Stimulated activated CD8-positive, alpha-beta memory T cell treated with anti-CD3 and anti-CD28 coated beads, Interleukin-4, amount 100 ng/mL, for 4 hours (primary cell): ENCODE measurements around the gene GAREM1.

Experiments used
- DNase-seq, 2 donors: peaks; one replicate each; pipeline ENCODE4 v3.0.0-alpha.2; 2020; ENCODE audit warnings: low read depth in 2 of 2, low spot score in 1 of 2

GAREM1 gene

DNA sequence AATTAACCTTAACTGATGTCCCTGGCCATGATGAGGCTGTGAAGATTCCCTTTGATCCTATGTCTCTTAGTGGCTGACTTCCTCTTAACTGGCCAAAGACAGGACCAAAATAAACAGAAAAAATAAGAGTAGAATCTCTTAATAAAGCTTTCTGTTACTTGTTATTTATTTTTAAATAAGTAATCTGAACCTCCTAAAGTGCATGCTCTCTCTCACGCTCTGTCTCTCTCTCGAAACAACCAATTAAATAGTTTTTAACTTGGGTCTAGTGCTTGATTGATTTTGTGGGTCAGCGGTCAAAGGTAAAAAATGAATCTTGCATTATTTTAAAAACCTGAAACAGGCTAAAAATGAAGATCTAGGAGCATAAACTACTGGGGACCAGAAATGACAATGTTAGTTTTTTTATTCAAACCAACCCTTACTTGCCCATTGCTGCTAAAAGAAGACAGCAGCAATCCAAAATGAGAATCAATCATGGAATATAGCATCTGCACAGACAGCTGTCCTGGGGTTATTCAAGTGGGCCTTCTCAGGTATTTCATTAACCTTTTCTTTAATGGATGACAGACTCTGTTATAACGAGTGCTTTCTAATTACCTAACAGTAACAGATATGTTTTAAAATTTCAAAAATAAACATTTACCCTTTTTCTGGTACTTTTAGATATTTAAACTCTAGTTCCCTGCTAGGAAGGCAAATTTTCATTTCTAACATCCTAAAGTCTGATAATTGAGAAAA is 11.2 kb downstream of the GAREM1 start:
- no peak for DNase-seq

DNA sequence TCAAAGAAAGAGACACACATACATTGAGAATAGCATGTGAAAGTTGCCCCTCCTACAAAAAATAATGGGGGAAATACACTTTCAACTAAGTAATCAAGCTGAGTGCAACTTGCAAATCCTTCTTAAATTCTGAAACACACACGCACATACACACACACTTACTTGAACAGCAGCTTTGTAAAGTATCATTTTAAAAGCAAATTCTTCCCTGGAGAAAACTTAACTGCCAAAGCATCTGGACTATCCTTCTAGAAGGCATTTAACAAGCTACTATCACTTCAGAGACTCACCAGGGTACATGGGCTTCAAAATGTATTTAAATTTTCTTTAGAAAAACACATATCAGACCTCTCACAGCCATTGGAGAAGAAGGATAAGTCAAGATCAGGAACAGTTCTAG is 15.3 kb downstream of the GAREM1 start:
- DNase-seq, result no peak

DNA sequence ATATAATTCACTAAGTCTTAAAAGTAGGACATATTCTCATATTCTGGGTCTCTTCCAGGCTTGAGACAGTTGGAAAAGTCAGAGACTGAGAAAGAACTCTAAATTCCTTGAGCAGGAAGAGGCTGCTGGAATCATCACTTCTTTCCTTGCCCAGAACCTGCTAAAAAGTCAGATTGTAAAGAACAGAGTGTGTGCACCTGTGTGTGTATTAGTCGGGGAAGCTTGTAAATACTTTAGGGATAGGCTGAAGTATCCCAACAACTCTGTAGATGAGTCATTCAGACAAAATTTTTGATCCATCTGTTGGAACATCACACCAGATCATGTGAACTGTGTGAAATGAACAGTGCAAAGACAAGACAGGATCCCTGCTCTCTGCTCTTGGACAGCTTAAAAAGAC is 16.1 kb downstream of the GAREM1 start:
- DNase-seq, result no peak

DNA sequence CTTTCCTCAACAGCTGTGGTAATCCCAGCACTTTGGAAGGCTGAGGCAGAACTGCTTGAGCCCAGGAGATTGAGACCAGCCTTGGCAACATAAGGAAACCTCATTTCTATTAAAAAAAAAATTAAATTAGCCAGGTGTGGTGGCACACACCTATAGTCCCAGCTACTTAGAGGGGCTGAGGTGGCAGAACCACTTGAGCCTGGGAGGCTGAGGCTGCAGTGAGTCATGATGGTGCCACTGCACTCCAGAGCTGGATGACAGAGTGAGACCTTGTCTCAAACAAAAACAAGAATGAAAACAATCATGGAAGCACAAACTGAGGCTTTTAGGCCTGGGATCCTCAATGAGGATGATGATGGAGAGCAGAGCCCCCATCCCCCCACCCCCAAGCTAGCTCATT is 19.8 kb downstream of the GAREM1 start:
- DNase-seq, result no peak

DNA sequence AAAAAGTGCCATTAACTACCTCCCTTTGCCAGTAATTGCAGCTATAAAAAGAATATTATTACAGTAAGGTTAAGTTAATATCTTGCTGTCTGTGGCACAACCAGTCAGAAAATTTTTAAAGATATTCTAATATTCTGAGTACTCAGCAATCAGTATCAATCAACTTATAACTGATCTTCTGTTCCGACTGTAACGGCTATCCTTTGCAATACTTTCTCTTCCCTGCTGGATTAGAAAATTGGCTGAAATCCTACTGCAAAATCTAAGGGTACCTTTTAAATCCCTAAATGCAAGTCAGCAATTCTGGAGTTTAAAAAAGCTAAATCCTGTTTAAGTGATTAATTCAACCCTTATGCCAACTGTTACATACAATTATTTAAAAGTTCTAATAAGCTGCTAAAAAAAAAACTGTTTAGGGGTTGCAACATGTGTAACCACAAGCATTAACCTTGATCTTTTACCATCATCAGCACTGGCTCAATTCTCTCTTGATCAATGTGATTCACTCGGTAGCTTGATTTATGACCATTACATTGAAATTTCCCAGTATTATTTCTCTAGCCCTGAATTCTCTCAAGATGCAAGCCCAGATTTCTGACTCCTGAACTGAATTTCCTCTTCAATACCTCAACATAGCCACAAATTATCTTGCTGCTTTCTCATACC is 20.5 kb downstream of the GAREM1 start:
- DNase-seq, result no peak

DNA sequence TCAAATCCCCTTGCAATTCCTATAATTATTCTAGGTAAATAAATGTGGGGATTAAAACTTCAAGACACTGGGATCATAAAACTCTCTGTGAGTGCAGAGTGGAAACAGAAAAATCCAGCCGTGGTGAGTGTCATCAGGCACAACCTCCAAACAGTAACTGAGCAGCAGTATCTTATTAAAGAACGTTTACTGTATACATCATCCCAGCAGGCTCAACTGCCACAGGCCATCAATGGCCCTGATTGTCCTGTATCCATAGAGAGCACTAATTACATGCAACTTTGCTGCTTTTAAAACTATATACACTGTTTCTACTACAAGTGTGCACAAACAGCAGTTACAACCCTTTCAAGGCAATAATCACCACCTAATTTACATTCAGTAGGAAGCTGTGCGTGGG is 23.9 kb downstream of the GAREM1 start:
- no peak for DNase-seq

DNA sequence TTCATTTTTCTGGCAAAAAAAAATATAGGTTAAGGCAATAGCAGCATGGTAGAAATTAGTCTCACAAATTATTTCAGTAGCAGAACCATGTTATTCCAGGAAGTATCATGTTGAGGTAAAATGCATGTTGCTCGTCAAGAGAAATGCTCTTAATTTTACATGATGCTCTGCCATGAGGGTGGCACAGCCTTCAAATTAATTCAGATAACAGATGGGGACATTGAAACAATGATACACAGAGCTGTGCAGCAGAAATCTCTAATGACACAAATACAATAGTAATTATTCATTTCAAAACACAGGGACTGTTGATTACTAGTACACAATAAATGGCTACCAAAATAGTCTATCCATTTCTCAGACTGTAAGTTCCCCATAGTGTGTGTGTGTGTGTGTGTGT is 24.8 kb downstream of the GAREM1 start:
- DNase-seq, result no peak

DNA sequence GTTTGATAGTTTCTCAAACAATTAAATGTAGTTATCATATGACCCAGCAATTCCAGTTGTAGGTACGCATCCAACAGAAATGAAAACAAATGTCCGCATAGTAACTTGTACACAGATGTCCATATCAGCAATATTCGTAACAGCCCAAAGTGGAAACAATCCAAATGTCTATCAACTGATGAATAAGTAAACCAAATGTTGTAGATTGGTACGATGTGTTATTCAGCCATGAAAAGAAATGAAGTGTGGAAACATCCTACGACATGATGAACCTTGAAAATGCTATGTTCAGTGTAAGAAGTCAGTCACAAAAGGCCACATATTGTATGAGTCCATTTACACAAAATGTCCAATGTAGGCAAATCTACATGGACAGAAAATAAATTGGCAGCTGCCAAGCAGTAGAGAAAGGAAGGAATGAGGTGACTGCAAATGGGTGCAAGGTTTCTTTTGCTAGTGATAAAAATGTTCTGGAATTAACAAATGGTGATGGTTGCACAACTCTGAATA is 26.9 kb downstream of the GAREM1 start:
- DNase-seq, result no peak

DNA sequence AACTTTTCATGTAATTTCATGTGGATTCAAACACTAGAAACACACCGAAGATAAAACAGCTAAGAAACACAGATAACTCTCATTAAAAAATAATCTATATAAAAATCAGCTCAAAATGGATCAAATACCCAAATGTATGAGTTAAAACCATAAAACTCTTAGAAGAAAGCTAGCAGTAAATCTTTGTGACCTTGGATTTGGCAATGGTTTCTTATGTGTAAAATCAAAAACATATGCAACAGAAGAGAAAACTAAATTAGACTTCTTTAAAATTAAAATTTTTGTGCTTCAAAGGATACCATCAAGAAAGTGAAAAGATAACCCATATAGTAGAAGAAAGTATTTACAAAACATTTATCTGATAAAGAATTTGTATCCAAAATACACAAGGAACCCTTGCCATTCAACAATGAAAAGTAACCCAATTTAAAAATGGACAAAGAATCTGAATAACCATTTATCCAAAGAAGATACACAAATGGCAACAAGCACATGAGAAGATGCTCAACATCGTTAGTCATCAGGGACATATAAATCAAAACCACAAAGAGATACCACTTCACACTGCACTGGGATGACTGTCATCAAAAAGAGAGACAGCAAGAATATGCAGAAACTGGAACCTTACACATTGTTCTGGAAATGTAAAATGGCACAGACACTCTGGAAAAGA is 27.5 kb downstream of the GAREM1 start:
- no peak for DNase-seq

DNA sequence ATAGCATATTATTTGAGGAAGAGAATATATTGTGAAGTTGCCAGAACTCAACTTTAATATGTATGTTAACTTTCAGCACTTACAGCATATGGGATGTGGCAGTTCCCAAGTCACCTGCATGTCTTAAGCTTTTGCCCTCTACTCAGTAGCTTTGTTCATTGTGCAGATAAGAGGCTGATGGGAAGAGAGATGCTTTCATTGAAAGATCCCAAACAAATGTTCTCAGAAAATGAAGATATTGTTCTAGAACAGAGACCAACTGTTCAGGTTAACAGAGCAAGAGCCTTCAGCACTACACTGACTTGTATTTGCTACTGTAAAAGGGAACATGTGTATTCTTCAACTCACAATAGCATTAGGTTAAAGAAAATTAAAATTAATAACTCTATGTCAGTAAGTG is 28.1 kb downstream of the GAREM1 start:
- DNase-seq, result no peak

DNA sequence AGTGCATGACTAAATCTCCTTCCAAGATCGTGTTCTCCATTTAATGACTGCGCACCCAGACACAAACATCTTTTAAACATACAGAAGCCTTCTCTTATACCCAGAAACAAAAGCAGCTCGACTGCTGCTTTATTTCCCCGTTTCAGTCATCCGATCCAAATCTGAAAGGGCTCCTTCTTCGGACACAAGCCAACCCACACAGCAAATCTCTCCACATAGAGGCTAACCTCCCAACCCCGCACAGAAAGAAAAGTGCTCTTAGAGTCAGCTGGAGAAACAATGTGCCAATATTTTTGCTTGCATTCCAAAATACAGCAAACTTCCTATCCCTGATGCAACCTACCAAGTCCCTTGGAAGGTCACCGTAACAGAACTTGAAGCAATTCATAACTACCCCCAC is 29.1 kb downstream of the GAREM1 start:
- no peak for DNase-seq

DNA sequence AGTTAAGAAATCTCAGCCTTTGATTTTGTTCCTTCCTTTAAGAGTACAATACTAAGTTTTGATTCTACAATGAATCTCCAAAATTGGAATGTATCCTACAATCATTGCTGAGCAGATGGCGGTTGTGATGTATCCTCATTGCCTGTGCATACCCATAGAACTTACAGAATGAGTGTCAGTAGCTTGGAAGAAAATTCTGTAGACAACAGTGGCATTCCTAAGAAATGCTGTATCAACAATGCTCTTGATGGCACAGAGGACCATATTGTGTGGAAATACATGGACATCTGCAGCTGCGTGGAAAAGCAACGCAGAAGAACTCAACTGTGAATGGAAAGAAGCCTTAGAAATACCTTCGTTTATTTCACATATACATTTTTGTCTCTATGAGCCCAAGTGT is 30.2 kb downstream of the GAREM1 start:
- DNase-seq, result no peak

DNA sequence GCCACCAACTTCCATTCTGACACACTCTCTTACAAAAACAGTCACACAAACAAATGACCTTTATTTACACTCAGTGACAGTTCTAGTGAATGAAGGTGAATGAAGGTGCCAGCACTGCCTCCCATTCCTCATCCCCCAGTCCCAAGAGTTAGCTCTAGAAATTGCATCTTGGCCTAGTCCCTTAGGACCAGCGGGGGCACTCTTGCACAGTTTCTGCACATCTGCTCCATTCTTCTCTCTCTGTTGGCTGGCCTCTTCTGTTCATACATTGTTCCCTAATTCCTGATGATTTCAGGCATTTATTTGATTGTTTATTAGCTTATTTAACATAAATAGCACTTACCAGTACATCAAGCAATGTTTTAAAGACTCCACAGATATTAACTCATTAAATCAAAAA is 30.9 kb downstream of the GAREM1 start:
- no peak for DNase-seq

DNA sequence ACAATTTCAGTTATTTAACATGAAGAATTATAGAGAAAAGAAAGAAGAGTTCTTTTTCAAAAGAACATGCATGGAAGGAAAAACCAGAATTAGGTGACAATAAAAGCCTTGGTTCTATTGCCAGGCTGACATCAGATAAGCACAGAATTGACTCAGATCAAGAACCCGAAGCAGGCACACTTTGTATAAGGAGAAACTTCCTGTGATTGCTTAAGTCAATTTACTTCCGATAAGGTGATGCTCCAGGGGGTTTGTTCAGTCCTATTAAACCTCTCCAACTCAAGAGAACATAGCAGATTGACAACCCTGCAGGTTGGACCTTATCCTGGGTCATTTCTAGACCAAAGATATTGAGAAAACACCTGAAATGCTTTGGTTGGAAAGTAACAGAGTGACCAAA is 31.4 kb downstream of the GAREM1 start:
- no peak for DNase-seq

DNA sequence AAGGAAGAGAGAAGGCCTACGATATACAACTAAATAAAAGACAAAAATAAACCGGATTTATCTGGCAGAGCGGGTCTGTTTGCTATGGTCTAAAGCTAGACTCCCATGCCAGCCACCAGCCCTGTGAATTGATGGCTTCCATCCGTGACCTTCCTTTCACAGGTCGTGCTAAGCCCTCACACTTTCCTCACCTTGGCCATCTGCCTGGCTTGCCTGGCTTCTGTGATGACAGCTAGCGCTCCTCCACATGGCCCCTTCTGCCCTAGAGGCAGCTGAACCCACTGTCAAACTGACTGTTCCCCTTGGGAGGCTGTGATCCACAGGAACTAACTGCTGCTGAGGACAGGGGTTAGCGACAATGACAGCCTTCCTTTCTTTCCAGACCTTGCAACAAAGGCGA is 32.5 kb downstream of the GAREM1 start:
- no peak for DNase-seq

DNA sequence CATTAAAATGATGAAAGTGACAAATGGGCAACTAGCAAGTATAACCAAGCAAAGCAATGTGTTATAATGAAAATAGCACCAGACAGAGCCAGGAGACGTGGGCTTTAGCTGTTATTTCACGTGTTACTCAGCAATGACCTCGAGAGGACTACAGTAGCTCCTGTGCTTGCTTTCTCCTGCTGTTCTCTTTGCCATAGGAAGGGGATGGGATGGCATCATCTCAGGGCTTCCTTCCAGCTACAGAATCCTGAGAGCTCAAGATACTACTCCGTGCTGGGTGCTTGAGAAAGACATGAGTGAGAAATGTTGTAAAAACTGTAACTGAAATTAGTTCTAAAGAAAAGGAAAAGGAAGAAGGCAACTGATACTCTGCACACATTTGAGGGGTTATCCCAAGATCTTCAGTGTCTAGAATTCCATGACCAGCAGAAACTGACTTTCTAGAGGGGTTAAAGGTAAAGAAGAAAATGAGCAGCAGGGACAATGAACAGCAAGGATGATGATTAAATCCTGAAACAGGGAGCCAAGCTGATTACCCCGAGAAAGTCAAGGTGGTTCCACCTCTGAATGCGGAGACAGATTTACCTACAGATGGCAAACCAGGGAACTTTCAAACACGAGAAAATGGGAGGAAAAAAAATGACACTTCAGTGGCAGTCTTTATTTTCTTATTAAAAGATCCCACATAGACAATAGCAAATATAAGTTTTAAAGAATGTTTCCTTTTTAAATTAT is 33.4 kb downstream of the GAREM1 start:
- DNase-seq, result no peak

DNA sequence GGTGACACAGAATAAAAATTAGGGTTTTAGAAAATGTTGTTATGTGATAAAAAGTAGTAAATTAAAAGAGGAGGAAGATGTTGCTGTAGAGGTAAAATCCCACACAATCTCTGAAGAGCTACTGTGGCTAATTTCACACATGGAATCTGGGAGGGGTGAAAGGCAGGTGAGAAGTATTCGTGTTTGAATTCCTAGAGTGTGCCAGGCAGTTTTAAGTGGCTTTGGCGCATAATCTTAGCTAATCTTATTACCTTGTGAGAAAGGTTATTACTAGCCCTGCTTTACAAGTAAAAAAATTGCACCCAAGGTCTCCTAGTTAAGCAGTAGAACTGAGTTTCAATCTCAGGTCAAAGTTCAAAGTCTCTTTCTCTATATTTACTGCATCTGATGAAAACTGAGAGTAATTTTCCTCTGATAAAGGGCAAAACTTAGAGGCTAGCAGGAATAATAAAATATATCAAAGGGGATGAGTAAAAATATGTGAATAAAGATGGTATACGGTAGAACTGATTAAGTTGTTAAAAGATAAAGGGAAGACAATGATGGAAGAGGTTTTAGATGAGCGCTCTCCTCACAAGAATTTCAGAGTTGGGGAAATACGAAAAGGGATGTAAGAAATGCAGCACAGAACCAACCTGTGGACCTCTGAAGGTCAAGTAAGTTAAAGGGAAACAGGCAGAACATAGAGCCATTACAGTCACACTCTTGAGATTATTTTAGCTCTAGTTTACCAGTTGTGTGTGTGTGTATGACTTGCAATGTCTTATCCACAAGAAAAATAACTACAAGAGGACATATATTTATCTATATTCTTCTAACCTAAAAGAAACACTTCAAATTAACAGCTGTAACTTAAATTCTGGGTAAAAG is 34.8 kb downstream of the GAREM1 start:
- DNase-seq, result no peak

DNA sequence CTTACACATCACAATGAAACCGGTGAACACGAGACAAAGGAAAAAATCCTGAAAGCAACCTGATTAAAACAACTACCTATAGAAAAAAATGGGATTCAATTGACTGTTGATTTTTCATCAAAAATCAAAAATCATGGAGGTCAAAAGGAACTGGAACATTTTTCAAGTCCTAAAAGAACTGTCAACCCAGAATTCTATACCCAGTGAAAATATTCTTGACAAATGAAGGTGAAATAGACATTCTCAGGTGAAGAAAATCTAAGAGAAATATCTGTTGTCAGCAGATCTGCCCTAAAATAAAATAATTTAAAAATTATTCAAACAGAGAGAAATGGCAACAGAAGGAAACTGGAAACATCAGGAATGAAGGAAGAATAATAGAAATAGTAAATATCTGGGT is 38.9 kb downstream of the GAREM1 start:
- DNase-seq, result no peak

DNA sequence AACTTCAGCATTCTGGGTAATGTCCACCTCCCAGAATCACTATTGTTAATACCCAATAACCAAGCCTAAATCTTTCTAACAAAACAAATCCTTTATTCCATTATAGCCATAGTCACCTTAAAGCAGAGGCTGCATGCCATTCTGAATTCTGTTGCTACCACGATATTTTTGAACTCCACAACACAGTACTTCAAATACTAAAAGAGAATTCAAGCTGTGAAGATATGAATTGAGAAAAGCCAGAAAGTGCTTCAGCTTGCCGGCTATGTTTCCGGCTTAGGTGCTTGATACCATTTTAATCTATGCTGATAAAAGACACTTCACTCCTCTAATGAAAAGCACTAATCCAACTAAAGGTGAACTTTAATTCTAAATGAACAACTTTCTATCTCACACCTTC is 41.3 kb downstream of the GAREM1 start:
- no peak for DNase-seq

DNA sequence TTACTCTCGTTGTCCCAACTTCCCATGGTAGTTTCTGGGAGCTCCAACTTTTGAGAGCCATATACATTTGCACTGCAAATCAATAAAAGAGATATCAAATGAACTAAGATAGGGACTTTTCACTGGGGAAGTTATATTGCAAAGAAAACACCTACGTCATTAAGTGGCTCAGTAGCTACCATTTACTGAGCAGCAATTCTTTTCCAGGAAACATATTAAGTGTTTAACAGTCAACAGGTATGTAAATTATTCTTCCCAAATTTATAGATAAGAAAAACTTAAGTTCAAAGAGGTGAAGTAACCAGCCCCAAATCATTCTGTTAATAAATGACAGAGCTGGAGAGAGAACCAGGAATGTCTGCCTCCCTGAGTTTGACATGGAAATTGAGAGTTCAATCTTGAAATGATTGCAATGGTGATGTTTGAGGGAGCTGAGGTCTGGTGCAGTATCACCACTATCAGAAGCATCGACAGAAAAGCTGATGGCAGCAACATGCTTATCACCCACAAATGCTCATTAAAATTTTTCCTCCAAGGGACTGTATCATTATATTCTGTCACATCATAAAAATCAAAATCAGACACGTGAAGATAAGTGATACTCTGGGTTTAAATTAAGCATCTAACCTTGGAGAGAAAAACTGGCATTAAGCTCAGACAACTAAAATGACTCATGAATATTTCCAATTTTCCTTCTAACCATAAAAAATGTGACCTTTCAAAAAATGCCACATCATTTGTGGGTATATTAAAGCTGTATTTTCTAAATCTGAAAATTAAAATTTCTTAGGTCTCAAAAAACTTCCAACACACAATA is 43.4 kb downstream of the GAREM1 start:
- no peak for DNase-seq
